GM21423 (cell line): Measurements from ENCODE around the gene KDM5B.

Experiments
- ATAC-seq: cut with Tn5 transposase; IDR thresholded peaks from one replicate; pipeline ENCODE4 v1.9.1; 2021; ENCODE audit warnings: mild to moderate bottlenecking, moderate library complexity; ENCODE audit not compliant: unreplicated experiment

Gene KDM5B

GRCh38 chr1:202689082-202689481 is 119.1 kb downstream of the KDM5B start:
- ATAC-seq: no peak

GRCh38 chr1:202688401-202688800 is 119.8 kb downstream of the KDM5B start:
- no peak for ATAC-seq

- ATAC-seq: no peak
Measured at GRCh38 chr1:202687798-202688197, 120.4 kb downstream of the KDM5B start.

- ATAC-seq: no peak
Measured at GRCh38 chr1:202687370-202687769, 120.9 kb downstream of the KDM5B start.

- ATAC-seq: no peak
Measured at GRCh38 chr1:202685641-202686040, 122.6 kb downstream of the KDM5B start.

GRCh38 chr1:202684716-202685115 is 123.5 kb downstream of the KDM5B start:
- no peak for ATAC-seq

GRCh38 chr1:202683029-202683428 is 125.2 kb downstream of the KDM5B start:
- ATAC-seq: no peak

- no peak for ATAC-seq
Measured at GRCh38 chr1:202682477-202682876, 125.7 kb downstream of the KDM5B start.

GRCh38 chr1:202681736-202682420 is 126.3 kb downstream of the KDM5B start:
- no peak for ATAC-seq

GRCh38 chr1:202680586-202681352 is 127.5 kb downstream of the KDM5B start:
- no peak for ATAC-seq

- no peak for ATAC-seq
Measured at GRCh38 chr1:202679406-202680177, 128.6 kb downstream of the KDM5B start.

- no peak for ATAC-seq
Measured at GRCh38 chr1:202677433-202677832, 130.8 kb downstream of the KDM5B start.
